Chondrocyte (in vitro differentiated cells): Measurements from ENCODE around the gene GTF3C2. TPM values are rescaled to one million over a fixed set of nuclear protein-coding genes. Genes with fewer than 3 reads are reported as not detected.
"Not testable (repeated sequence)": the region's sequence is repeated elsewhere in the genome, so short reads cannot be mapped to it uniquely, and the experiment has no call there.

Source experiments
- DNase-seq: peaks from one replicate; pipeline ENCODE4 v3.0.0; 2021; ENCODE audit warnings: mixed read lengths, low spot score
- H3K27ac Mint-ChIP-seq: one replicate; pipeline ENCODE4 v1.8.0; 2021; ENCODE audit warnings: mild to moderate bottlenecking, moderate library complexity, mixed read lengths; ENCODE audit not compliant: unreplicated experiment
- H3K27me3 Mint-ChIP-seq: 2 replicates; pipeline ENCODE4 v1.8.0; 2021; ENCODE audit warnings: low read depth, mixed read lengths
- H3K36me3 Mint-ChIP-seq: 2 replicates; pipeline ENCODE4 v1.8.0; 2021; ENCODE audit warnings: low read depth, mixed read lengths
- H3K4me1 Mint-ChIP-seq: 2 replicates; pipeline ENCODE4 v1.8.0; 2021; ENCODE audit warnings: low read depth, mild to moderate bottlenecking, mixed read lengths
- H3K4me3 Mint-ChIP-seq: one replicate; pipeline ENCODE4 v1.8.0; 2021; ENCODE audit warnings: mild to moderate bottlenecking, moderate library complexity, mixed read lengths; ENCODE audit not compliant: unreplicated experiment
- H3K9me3 Mint-ChIP-seq: 2 replicates; pipeline ENCODE4 v1.8.0; 2021; ENCODE audit warnings: low read depth, mixed read lengths
- CTCF ChIP-seq: fragments of 200-600 bp; sonication (generic); IDR thresholded peaks from 2 replicates; pipeline ENCODE4 v1.5.0; 2021; ENCODE audit warnings: antibody characterized with exemption, mild to moderate bottlenecking, moderate library complexity
- total RNA-seq: library from RNA; stranded (reverse); gene quantifications from 3 replicates; pipeline ENCODE4 v1.2.1, GENCODE V29; 2021

Gene GTF3C2
- total RNA-seq, 1 donor from 2014 or later, result 42.0 TPM

GRCh38 chr2:27324720-27325119 lies 31.8 kb downstream of the GTF3C2 start:
- Mint-ChIP-seq H3K27ac (peak overlapping the region; percentile 28), H3K4me1 (peaks cover 33% of the 10 kb centered on the region), H3K4me3 (no peak overlapping the region), H3K9me3 (no peaks in the 10 kb centered on the region), H3K36me3 (peaks cover 23% of the 10 kb centered on the region), H3K27me3 (no peaks in the 10 kb centered on the region)
- no peak for DNase-seq
- TF ChIP-seq CTCF, result no peak

- TF ChIP-seq CTCF, result no peak
- DNase-seq, result no peak
- Mint-ChIP-seq H3K27ac (peak overlapping the region; percentile 99), H3K27me3 (no peaks in the 10 kb centered on the region), H3K9me3 (no peaks in the 10 kb centered on the region), H3K4me1 (peaks cover 33% of the 10 kb centered on the region), H3K4me3 (peak overlapping the region; percentile 87), H3K36me3 (peaks cover 20% of the 10 kb centered on the region)
Observed at GRCh38 chr2:27323596-27324285, 32.8 kb downstream of the GTF3C2 start.

GRCh38 chr2:27322766-27323595 lies 33.6 kb downstream of the GTF3C2 start, which contains the start of gene MPV17:
Gene MPV17 (minus strand): TSS chr2:27323097. CDS start chr2:27322517, 580 bp downstream.
- Mint-ChIP-seq H3K27ac (peak within 1 kb of the TSS; percentile 99), H3K9me3 (no peaks in the 10 kb centered on the region), H3K27me3 (no peaks in the 10 kb centered on the region), H3K4me3 (peak within 1 kb of the TSS; percentile 87), H3K36me3 (peaks cover 14% of the 10 kb centered on the region), H3K4me1 (peaks cover 33% of the 10 kb centered on the region)
- TF ChIP-seq CTCF, result no peak
- peak; percentile 93 for DNase-seq

GRCh38 chr2:27322301-27322765 lies 34.2 kb downstream of the GTF3C2 start:
- TF ChIP-seq CTCF, result no peak
- Mint-ChIP-seq H3K4me3 (peak overlapping the region; percentile 87), H3K27me3 (no peaks in the 10 kb centered on the region), H3K4me1 (peaks cover 33% of the 10 kb centered on the region), H3K36me3 (peaks cover 13% of the 10 kb centered on the region), H3K9me3 (no peaks in the 10 kb centered on the region), H3K27ac (peak overlapping the region; percentile 99)
- DNase-seq, result no peak

GRCh38 chr2:27320958-27321543 lies 35.5 kb downstream of the GTF3C2 start:
- peaks cover 2% of the 10 kb centered on the region for H3K36me3 Mint-ChIP-seq
- TF ChIP-seq CTCF, result peak; percentile 76
- H3K4me3 Mint-ChIP-seq, result no peak overlapping the region
- no peak for DNase-seq
- H3K27me3 Mint-ChIP-seq, result no peaks in the 10 kb centered on the region
- peak overlapping the region; percentile 93 for H3K27ac Mint-ChIP-seq
- H3K4me1 Mint-ChIP-seq, result peaks cover 33% of the 10 kb centered on the region
- H3K9me3 Mint-ChIP-seq, result no peaks in the 10 kb centered on the region

GRCh38 chr2:27319839-27320238 lies 36.7 kb downstream of the GTF3C2 start:
- peaks cover 33% of the 10 kb centered on the region for H3K4me1 Mint-ChIP-seq
- not testable (repeated sequence) for H3K9me3 Mint-ChIP-seq, H3K27ac Mint-ChIP-seq, H3K4me3 Mint-ChIP-seq, DNase-seq, H3K36me3 Mint-ChIP-seq, H3K27me3 Mint-ChIP-seq
